ENCODE measurements around the gene FAT2. TPM values are rescaled to one million over a fixed set of nuclear protein-coding genes. Genes with fewer than 3 reads are reported as not detected.

Gene FAT2
- polyA plus RNA-seq (ENCODE audit: insufficient read length), result 0.66 TPM

- DNase-seq (ENCODE audit: low read depth), result peak; percentile 29
Measured at GRCh38 chr5:151591144-151591819, at the start of gene FAT2. FAT2 (minus strand) TSS chr5:151591331; CDS start chr5:151568931, 22,400 bp downstream.

- no peak for DNase-seq (ENCODE audit: low read depth)
Measured at GRCh38 chr5:151638619-151639018, 47.5 kb upstream of the FAT2 start.

GRCh38 chr5:151637676-151638075 is 46.5 kb upstream of the FAT2 start:
- DNase-seq (ENCODE audit: low read depth), result no peak

- DNase-seq (ENCODE audit: low read depth), result no peak
Measured at GRCh38 chr5:151633892-151634291, 42.8 kb upstream of the FAT2 start.

GRCh38 chr5:151632941-151633340 is 41.8 kb upstream of the FAT2 start:
- DNase-seq (ENCODE audit: low read depth), result no peak

GRCh38 chr5:151632524-151632923 is 41.4 kb upstream of the FAT2 start:
- DNase-seq (ENCODE audit: low read depth), result no peak

- no peak for DNase-seq (ENCODE audit: low read depth)
Measured at GRCh38 chr5:151631941-151632340, 40.8 kb upstream of the FAT2 start.

- no peak for DNase-seq (ENCODE audit: low read depth)
Measured at GRCh38 chr5:151630088-151630487, 39.0 kb upstream of the FAT2 start.

GRCh38 chr5:151628112-151628823 is 37.1 kb upstream of the FAT2 start:
- DNase-seq (ENCODE audit: low read depth), result no peak

- DNase-seq (ENCODE audit: low read depth), result no peak
Measured at GRCh38 chr5:151627650-151628049, 36.5 kb upstream of the FAT2 start.

- DNase-seq (ENCODE audit: low read depth), result no peak
Measured at GRCh38 chr5:151625285-151625684, 34.2 kb upstream of the FAT2 start.

- peak; percentile 53 for DNase-seq (ENCODE audit: low read depth)
Measured at GRCh38 chr5:151624476-151624875, 33.3 kb upstream of the FAT2 start.

- DNase-seq (ENCODE audit: low read depth), result no peak
Measured at GRCh38 chr5:151622367-151623088, 31.4 kb upstream of the FAT2 start.

GRCh38 chr5:151620461-151620840 is 29.3 kb upstream of the FAT2 start:
- no peak for DNase-seq (ENCODE audit: low read depth)

- DNase-seq (ENCODE audit: low read depth), result no peak
Measured at GRCh38 chr5:151619812-151620460, 28.8 kb upstream of the FAT2 start.

- DNase-seq (ENCODE audit: low read depth), result no peak
Measured at GRCh38 chr5:151618907-151619306, 27.8 kb upstream of the FAT2 start.

GRCh38 chr5:151617841-151618710 is 26.9 kb upstream of the FAT2 start:
- no peak for DNase-seq (ENCODE audit: low read depth)

GRCh38 chr5:151617383-151617840 is 26.3 kb upstream of the FAT2 start:
- no peak for DNase-seq (ENCODE audit: low read depth)

- DNase-seq (ENCODE audit: low read depth), result no peak
Measured at GRCh38 chr5:151615431-151615830, 24.3 kb upstream of the FAT2 start.

GRCh38 chr5:151614565-151614964 is 23.4 kb upstream of the FAT2 start:
- no peak for DNase-seq (ENCODE audit: low read depth)

Measured in forelimb muscle (tissue), 1 donor.